Chondrocyte (in vitro differentiated cells): ENCODE data around the gene GPR183. TPM values are rescaled to one million over a fixed set of nuclear protein-coding genes. Genes with fewer than 3 reads are reported as not detected.

Experiments
- DNase-seq: peaks from one replicate; pipeline ENCODE4 v3.0.0; 2021; ENCODE audit warnings: mixed read lengths, low spot score
- H3K27ac Mint-ChIP-seq: one replicate; pipeline ENCODE4 v1.8.0; 2021; ENCODE audit warnings: mild to moderate bottlenecking, moderate library complexity, mixed read lengths; ENCODE audit not compliant: unreplicated experiment
- H3K27me3 Mint-ChIP-seq: 2 replicates; pipeline ENCODE4 v1.8.0; 2021; ENCODE audit warnings: low read depth, mixed read lengths
- H3K36me3 Mint-ChIP-seq: 2 replicates; pipeline ENCODE4 v1.8.0; 2021; ENCODE audit warnings: low read depth, mixed read lengths
- H3K4me1 Mint-ChIP-seq: 2 replicates; pipeline ENCODE4 v1.8.0; 2021; ENCODE audit warnings: low read depth, mild to moderate bottlenecking, mixed read lengths
- H3K4me3 Mint-ChIP-seq: one replicate; pipeline ENCODE4 v1.8.0; 2021; ENCODE audit warnings: mild to moderate bottlenecking, moderate library complexity, mixed read lengths; ENCODE audit not compliant: unreplicated experiment
- H3K9me3 Mint-ChIP-seq: 2 replicates; pipeline ENCODE4 v1.8.0; 2021; ENCODE audit warnings: low read depth, mixed read lengths
- CTCF ChIP-seq: fragments of 200-600 bp; sonication (generic); IDR thresholded peaks from 2 replicates; pipeline ENCODE4 v1.5.0; 2021; ENCODE audit warnings: antibody characterized with exemption, mild to moderate bottlenecking, moderate library complexity
- total RNA-seq: library from RNA; stranded (reverse); gene quantifications from 3 replicates; pipeline ENCODE4 v1.2.1, GENCODE V29; 2021

GPR183 gene
- total RNA-seq, 1 donor from 2014 or later, result 5.7 TPM

GRCh38 chr13:99261059-99261458 is 46.1 kb downstream of the GPR183 start:
- H3K27ac Mint-ChIP-seq, result no peak overlapping the region
- no peaks in the 10 kb centered on the region for H3K27me3 Mint-ChIP-seq
- no peaks in the 10 kb centered on the region for H3K9me3 Mint-ChIP-seq
- H3K4me3 Mint-ChIP-seq, result no peak overlapping the region
- peaks cover 24% of the 10 kb centered on the region for H3K4me1 Mint-ChIP-seq
- H3K36me3 Mint-ChIP-seq, result peaks cover 2% of the 10 kb centered on the region
- TF ChIP-seq CTCF, result no peak
- no peak for DNase-seq

- Mint-ChIP-seq H3K4me3 (no peak overlapping the region), H3K36me3 (peaks cover 3% of the 10 kb centered on the region), H3K4me1 (peaks cover 26% of the 10 kb centered on the region), H3K27ac (no peak overlapping the region), H3K9me3 (no peaks in the 10 kb centered on the region), H3K27me3 (no peaks in the 10 kb centered on the region)
- TF ChIP-seq CTCF, result no peak
- no peak for DNase-seq
Observed at GRCh38 chr13:99260216-99260615, 47.0 kb downstream of the GPR183 start.

- Mint-ChIP-seq H3K27ac (no peak overlapping the region), H3K27me3 (no peaks in the 10 kb centered on the region), H3K9me3 (no peaks in the 10 kb centered on the region), H3K4me3 (no peak overlapping the region), H3K36me3 (peaks cover 9% of the 10 kb centered on the region), H3K4me1 (peaks cover 26% of the 10 kb centered on the region)
- no peak for DNase-seq
- no peak for TF ChIP-seq CTCF
Observed at GRCh38 chr13:99258946-99259345, 48.3 kb downstream of the GPR183 start.

GRCh38 chr13:99258210-99258860 is 48.9 kb downstream of the GPR183 start, which contains the start of gene GPR18:
Gene GPR18, minus strand, starts transcription at chr13:99258379. Its CDS starts 2,507 bp downstream, at chr13:99255872.
- Mint-ChIP-seq H3K4me3 (no peak within 1 kb of the TSS), H3K36me3 (peaks cover 9% of the 10 kb centered on the region), H3K4me1 (peaks cover 20% of the 10 kb centered on the region), H3K27me3 (no peaks in the 10 kb centered on the region), H3K27ac (no peak within 1 kb of the TSS), H3K9me3 (no peaks in the 10 kb centered on the region)
- TF ChIP-seq CTCF, result no peak
- no peak for DNase-seq

GRCh38 chr13:99257291-99257690 is 49.9 kb downstream of the GPR183 start:
- H3K4me1 Mint-ChIP-seq, result peaks cover 17% of the 10 kb centered on the region

More at GRCh38 chr13:99257291-99257690, 49.9 kb downstream of the GPR183 start:
- no peak for TF ChIP-seq CTCF
- Mint-ChIP-seq H3K9me3 (no peaks in the 10 kb centered on the region), H3K4me3 (no peak overlapping the region), H3K27ac (no peak overlapping the region), H3K27me3 (no peaks in the 10 kb centered on the region), H3K36me3 (peaks cover 9% of the 10 kb centered on the region)
- no peak for DNase-seq
